ENCODE results near the gene MORC4.

Gene MORC4

GRCh38 chrX:106999002-106999975, 723 bp downstream of the MORC4 start:
- DNase-seq (ENCODE audit: low read depth, low spot score): no peak
- TF ChIP-seq CTCF (IDR thresholded peaks at IDR 0.05; ENCODE audit: insufficient read depth, low read length, missing control alignments): peak; percentile 56
- peak overlapping the region; percentile 65 for H3K4me3 ChIP-seq (ENCODE audit: low read depth, low read length)
- POLR2A ChIA-PET: no interaction called here
- CTCF ChIA-PET: interaction anchor here (1.0 to 1.5 kb wide), 6 partner anchors 9 to 134 kb away, joined by 3 to 4 read pairs (median 4); no protein-coding TSS in a partner anchor

GRCh38 chrX:106997611-106998010, 2.4 kb downstream of the MORC4 start:
- H3K4me3 ChIP-seq (ENCODE audit: low read depth, low read length): no peak overlapping the region
- no peak for DNase-seq (ENCODE audit: low read depth, low spot score)
- ChIA-PET POLR2A (no interaction called here), CTCF (interaction anchor here (1.5 to 1.6 kb wide), 2 partner anchors 103 to 107 kb away, joined by 3 to 6 read pairs; no protein-coding TSS in a partner anchor)
- no peak for TF ChIP-seq CTCF (IDR thresholded peaks at IDR 0.05; ENCODE audit: insufficient read depth, low read length, missing control alignments)

- ChIA-PET CTCF (interaction anchor here (1.6 kb wide), 1 partner anchor 101 kb away, joined by 5 read pairs; no protein-coding TSS in a partner anchor), POLR2A (no interaction called here)
- DNase-seq (ENCODE audit: low read depth, low spot score): no peak
- H3K4me3 ChIP-seq (ENCODE audit: low read depth, low read length): no peak overlapping the region
- no peak for TF ChIP-seq CTCF (IDR thresholded peaks at IDR 0.05; ENCODE audit: insufficient read depth, low read length, missing control alignments)
Measured at GRCh38 chrX:106995678-106996077, 4.3 kb downstream of the MORC4 start.

GRCh38 chrX:106987488-106987887, 12.5 kb downstream of the MORC4 start:
- TF ChIP-seq CTCF (IDR thresholded peaks at IDR 0.05; ENCODE audit: insufficient read depth, low read length, missing control alignments): no peak
- H3K4me3 ChIP-seq (ENCODE audit: low read depth, low read length): no peak overlapping the region
- ChIA-PET CTCF (no interaction called here), POLR2A (no interaction called here)
- no peak for DNase-seq (ENCODE audit: low read depth, low spot score)

- TF ChIP-seq CTCF (IDR thresholded peaks at IDR 0.05; ENCODE audit: insufficient read depth, low read length, missing control alignments): no peak
- ChIA-PET CTCF (no interaction called here), POLR2A (no interaction called here)
- H3K4me3 ChIP-seq (ENCODE audit: low read depth, low read length): no peak overlapping the region
- DNase-seq (ENCODE audit: low read depth, low spot score): no peak
Measured at GRCh38 chrX:106980952-106981626, 18.9 kb downstream of the MORC4 start.

GRCh38 chrX:106976416-106976815, 23.6 kb downstream of the MORC4 start:
- ChIA-PET CTCF (no interaction called here), POLR2A (no interaction called here)
- TF ChIP-seq CTCF (IDR thresholded peaks at IDR 0.05; ENCODE audit: insufficient read depth, low read length, missing control alignments): no peak
- H3K4me3 ChIP-seq (ENCODE audit: low read depth, low read length): no peak overlapping the region
- no peak for DNase-seq (ENCODE audit: low read depth, low spot score)
